Activated CD4-positive, alpha-beta T cell treated with anti-CD3 and anti-CD28 coated beads, Interleukin-2, amount 50 U/mL, for 4 hours (primary cell): ENCODE measurements around the gene GSAP.
A peak's percentile ranks its signal among the peaks of the same experiment; 100 is the strongest.

Experiments used
- DNase-seq, 2 experiments: peaks; one replicate each; pipeline ENCODE4 v3.0.0-alpha.2; 2020

GSAP gene

GRCh38 chr7:77406421-77406820 lies 9.7 kb downstream of the GSAP start:
- DNase-seq = no peak

- no peak for DNase-seq
Observed at GRCh38 chr7:77404641-77405040, 11.5 kb downstream of the GSAP start.

GRCh38 chr7:77403957-77404356 lies 12.2 kb downstream of the GSAP start:
- DNase-seq = no peak

DNA sequence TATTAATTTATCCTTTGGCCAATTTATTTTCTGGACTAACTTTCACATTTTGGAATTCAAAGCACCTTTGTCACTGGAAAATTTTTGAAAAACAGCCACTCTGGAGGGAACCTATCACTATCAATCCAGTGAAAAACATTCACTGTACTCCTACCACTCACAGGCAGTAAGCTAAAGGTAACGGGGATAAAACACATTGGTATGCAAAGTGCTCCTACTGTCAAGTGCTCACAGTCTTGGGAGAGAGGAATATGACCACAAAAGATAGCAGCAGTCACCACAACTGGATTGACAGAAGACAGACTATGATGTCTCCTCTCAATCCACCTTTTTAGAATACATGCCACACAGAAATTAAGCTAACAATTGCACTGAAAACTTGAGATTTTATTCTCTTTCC lies 13.3 kb downstream of the GSAP start:
- DNase-seq = no peak

GRCh38 chr7:77401002-77401401 lies 15.1 kb downstream of the GSAP start:
- no peak for DNase-seq

DNA sequence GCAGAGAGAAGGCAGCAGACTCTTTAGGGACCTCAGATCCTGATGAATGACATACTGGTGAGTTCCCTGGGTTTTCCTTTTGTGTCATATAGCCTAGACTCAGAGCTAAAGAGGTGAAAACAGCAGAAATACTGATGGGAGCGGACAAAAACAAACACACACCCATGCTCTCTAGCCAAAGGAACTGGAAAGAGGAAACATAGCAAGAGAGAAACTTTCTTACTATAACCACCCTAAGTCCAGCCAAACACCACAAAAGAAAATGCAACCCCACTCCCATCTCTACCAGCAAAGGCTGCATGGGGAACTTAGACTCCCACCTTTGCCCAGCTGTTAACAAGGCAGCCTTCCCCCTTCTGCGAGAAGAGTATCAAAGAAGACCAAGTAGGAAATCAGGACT lies 16.3 kb downstream of the GSAP start:
- DNase-seq = no peak

DNA sequence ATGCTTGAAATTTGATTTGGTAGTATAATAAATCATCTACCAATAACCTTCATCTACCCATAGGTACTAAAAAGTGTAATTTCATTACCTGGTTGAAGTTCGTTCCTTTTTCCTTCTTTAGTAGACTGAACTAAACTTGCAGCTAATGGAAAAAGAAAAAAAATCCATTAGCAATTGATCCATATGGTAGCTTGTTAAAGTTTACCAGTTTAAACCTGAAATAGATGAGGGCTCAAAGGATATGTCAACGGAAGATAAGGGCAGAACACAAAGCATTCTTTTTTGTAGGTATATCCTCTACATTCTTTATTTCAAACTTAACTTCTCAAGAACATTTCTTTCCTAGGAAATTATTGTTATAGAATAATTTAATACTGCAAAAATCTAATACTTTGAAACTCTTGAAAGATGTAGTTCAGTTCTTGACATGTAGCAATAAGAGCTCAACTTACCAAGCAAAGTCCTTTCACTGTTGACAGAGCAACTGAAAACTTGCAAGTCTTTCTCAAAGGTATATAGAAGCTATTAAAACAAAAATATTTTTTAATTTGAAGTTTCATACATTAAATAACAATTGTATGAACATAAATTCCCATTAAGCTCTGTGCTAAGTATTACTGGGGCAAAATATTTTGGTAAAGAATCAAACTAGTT lies 19.1 kb downstream of the GSAP start:
- DNase-seq = no peak

- DNase-seq = no peak
Observed at GRCh38 chr7:77395626-77396025, 20.5 kb downstream of the GSAP start.

DNA sequence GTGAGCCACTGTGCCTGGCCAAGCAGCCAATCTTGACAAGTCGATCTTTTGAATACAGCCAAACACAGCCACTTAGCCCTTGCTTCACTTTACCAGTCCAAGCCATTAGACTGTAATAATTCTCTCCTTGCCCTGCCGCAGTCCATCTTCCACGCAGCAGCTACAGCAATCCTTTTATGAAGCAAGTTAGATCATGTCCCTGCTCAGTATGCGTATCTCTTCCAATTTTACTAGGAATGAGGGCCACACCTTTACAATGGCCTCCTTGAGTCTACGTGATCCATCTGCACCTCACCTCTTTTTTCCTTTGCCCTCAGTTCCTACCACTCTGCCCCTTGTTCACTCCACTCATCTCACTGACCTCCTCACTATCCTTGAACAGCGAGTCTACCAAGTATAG lies 22.2 kb downstream of the GSAP start:
- no peak for DNase-seq

DNA sequence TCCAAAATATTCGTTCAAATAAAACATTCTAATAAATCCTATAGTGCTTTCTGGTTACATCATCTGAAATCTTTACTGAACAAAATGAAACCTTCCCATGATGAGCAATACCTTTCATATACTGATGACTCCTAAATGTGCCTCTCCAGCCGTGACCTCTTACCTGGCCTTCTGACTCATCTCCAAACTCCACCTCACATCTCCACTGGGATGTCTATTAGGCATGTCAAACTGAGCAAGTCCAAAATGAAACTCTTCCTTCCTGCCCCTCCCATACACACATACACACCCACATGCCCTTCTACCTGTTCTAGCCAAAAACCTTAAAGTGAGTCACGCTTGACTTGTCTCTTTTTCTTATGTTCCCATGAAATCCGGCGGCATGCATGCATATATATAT lies 22.9 kb downstream of the GSAP start:
- DNase-seq = peak; percentile 29

DNA sequence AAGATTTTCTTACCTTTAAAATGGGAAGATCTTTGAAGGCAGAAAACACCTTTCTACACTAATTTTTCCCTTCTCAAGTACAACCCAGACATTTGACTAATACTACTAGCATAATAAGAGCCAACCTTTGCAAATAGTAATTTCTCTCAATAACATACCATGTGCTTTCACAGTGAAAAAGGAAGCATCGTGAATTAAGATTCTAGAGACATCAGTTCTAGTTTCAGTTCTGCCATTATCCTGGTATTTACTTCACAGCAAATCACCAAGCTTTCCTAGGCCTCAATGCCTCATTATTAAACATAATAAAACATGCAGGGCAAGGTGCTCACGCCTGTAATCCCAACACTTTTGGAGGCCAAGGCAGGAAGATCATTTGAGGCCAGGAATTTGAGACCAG lies 24.9 kb downstream of the GSAP start:
- DNase-seq = no peak

DNA sequence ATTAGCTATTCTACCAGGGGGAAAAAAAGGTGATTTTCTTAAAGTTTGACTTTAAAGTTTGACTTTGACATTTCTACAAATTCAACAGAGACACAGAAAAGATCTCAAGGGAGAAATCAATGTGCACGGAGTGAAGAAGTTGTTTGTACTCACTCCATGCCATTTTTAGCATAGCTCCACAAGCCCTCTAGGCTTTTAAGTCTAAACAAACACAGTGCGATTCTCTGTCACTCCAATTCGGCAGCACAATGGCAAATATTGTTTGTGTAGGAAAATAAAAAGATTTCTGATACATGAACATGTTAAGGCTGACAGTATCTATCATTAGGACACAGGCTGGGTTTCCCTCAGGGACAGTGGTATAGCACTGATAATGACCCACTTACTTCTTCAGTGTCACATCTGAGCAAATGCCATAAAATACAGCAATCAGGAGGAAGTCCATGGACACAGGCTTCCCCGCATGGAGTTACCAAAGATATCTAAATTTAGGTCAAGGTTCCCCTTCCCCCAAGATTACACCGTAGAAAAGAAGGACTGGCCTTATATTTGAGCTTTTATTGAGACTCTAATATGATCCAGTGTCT lies 28.0 kb downstream of the GSAP start:
- no peak for DNase-seq

DNA sequence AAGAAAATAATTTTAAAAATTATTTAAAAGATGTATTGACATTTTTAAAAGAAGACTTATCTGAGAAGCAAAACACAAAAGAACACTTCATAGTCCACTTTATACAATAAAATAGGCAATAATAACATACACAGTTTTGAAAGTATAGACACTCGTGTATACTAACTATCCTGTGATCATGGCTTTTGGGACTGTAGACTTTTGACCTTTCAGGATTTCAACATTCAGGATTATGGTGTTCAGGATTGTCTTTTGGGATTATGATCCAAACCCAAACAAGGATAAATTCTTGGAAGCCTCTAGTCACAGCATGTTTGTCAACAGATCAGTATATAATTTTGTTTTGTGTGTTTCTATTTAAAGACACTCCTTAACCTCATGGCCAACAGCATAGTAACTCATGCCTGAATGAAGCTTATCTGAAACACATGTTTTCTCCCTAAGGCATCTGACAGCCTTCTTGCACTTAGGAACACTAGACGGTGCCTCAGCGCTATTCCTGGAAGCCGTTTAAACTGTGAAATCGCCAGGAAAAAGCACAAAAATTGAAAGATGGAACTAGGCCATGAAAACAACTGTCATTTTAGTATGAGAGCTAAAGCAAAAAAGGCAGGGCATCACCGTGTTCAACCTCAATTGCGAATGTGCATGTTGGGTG lies 29.9 kb downstream of the GSAP start:
- DNase-seq = no peak

DNA sequence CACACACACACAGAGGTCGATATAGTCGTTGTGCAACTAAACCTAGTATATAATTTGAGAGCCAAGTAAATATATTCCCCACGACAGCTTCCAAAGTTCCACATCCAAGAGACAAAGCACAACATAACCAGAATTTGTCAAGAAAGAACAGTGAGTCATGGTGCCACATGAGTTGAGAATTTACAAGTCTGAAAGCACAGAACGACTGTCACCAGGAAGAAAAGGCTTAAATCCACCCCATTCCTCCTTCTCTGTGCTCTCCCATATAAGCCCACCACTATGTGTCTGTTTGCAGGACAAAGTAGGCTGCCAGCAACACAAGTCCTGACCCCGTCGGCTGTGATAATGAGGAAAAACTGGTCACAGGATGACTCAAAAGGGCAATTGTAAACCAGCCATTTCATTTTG lies 32.8 kb downstream of the GSAP start:
- DNase-seq = no peak

DNA sequence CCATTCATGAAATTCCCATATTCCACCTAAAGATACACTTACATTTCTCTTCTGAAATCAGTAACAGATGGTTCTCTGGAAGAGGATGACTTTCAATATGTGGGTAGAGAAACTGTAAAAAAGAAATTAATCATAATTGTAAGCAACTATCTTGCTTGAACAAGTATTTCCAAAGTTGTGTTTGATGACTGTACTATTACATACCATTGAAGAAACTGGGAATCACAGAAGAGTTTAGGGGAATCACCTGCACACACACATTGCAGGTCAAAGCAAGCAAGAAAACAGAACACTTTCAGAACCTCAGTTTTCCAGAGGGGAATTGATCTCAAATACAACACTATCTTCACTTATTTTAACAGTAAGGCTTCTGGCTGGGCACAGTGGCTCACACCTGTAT lies 33.6 kb downstream of the GSAP start:
- no peak for DNase-seq

DNA sequence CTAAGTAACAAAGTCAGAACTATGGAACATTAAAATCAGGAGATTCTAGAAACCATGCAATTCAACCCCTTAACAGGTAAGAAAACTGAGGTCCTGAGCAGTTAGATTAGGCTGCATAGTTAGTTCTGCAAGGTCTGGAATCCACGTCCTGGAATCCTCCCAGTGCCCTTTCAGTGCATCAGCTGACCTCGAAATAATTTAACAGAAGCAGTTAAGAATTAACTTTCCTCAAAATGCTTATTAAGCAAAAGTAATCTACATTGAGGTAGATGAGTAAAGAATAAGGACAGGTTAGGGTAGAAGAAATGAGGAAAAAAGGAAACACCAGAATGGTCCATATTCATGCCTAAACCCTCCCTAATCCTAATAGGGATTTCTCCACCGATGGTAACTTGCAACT lies 37.6 kb downstream of the GSAP start:
- DNase-seq = no peak

DNA sequence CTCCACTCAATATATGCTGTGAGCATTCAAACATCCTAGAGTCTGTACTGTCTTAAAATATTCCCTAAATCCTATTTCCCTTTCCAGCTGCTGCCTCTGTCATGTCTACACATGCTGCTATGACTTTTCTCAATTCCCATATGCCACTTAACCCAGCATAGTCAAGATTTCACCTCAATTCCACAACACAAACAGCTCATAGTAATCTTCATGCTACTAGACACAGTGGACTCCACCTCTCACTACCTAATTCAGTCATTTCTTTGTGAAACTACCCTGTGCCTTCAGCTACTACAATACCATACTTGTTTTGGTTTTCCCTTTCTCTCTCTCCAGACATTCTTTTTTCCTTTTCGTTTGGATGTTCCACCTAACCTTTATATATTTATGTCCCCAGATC lies 45.5 kb downstream of the GSAP start:
- DNase-seq = no peak

DNA sequence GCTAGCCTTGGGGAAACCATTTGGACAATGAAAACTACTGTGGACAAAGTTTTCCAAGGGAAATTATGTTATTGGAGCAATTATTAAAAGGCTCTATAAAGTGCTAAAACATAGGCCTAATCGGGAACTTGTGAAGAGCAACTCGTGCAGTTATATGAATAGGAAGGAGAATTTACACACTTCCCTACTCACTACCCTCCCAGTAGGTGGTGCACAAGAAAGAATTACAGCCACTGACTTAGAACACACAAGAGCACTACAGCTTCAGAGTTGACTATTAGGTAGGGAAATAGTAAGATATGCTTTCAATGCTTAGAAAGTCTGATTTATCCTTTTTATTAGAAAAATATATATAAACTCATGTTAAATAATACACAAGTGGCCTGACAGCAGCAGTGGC lies 47.2 kb downstream of the GSAP start:
- DNase-seq = no peak

DNA sequence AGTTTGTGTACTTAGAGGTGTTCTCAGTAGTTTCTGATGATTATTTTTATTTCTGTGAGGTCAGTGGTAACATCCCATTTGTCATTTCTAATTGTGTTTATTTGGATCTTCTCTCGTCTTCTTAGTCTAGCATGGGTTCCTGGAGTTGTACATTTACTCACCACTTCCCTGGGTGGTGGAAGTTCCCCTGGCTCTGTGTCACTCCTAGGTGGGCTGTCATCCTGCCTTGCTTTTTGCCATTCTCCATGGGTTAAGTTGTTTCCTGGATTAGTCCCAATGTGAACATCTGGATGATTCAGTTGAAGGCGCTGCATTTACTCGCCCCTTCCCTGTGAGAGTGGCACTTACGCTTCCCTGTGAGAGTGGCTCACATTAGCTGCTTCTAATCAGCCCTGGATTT lies 48.2 kb downstream of the GSAP start:
- DNase-seq = no peak

GRCh38 chr7:77362905-77363304 lies 53.2 kb downstream of the GSAP start:
- DNase-seq = no peak

- no peak for DNase-seq
Observed at GRCh38 chr7:77360969-77361368, 55.2 kb downstream of the GSAP start.

DNA sequence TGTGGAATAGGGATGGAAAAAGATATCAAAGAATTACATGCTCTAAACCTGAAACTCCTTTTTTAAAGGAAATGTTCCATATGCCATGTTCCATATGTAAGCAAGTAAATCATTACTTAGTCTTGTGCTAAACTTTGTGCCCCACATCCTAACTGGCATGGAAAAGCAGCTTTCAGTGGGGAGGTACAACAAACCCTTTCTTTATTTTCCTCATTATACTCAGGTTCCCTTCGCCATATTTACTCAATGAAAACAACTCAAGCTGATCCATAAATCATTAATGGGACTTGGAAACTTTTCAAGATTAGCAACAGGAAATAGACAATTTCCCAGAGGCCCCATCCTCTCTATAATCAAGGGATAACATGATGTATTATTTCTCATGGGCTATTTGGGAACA lies 56.0 kb downstream of the GSAP start:
- no peak for DNase-seq

- no peak for DNase-seq
Observed at GRCh38 chr7:77359599-77359998, 56.5 kb downstream of the GSAP start.

- DNase-seq = no peak
Observed at GRCh38 chr7:77354914-77355313, 61.2 kb downstream of the GSAP start.

DNA sequence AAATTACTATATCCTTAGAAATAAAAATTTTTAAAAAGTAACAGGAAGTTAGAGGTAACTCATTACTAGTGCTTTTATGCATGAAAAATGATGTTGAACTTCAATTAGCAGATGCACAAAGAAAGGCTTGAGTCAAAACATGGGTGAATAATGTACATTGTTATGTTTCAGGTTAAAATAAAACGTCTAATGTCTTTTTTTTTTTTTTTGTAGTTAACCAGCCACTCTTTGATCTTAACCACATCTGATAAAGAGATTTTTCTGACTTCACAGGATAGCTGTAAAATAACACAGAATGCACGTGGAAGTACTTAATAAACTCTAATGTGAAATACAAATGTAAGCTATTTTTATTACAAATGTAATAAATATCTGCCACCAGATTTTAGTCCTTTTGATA lies 61.7 kb downstream of the GSAP start:
- DNase-seq = no peak
